ENCODE measurements around the gene ZNF808. TPM values are rescaled to one million over a fixed set of nuclear protein-coding genes. Genes with fewer than 3 reads are reported as not detected.

Gene ZNF808
- total and polyA plus RNA-seq, 2 of the 13 experiments (the other 11 are each of a cell fraction or from before 2014, with no cell fraction given), result 3.0 to 7.4 TPM

DNA sequence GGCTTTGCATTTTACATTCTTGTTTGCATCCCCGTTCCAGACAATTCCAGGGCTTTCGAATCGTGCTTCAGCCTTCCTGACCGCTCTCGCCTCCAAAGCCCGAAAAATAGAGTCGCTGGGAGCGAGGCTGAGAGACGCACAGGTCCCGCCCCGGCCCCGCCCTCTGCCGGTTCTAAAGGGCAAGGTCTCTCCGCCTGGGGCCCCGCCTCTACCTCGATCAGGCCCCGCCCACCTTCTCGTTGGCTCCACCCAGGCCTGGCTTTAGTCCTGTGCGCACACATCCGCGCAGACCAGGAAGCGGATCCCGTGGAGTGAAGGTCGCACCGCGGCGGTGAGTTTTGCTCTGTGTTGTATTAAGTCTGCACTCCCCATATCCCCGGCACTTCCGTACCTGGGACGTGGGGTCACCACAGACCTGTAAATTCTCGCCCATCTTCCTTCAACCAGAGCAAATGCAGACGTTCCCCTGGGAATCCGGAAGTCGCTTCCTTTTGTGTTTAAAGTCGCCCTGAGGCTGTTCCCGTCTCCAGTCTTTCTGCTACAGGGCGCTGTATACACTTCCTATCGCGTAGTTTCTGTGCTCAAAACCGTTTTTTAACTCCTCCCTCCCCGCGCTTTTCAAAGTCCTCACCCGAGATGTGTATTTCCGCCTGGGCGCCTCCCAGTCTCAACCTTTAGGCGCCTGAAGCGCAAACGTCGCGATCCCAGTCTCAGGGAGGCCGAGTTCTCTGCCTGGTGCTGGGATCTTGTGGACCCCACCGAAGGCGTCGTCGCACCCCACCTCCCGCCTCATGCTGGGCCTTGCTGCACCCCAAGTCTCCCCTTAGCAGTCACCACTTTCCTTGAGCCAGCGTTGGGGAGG is 42.8 kb downstream of the ZNF808 start, which contains the start of gene ZNF701 (continued):
- TF ChIP-seq TEAD2 (CRISPR knock-in tag; IDR thresholded peaks at IDR 0.05), result no peak
- no peak for TF ChIP-seq ZBTB42 (CRISPR knock-in tag; IDR thresholded peaks at IDR 0.05)
- no peak for TF ChIP-seq CCDC6 (CRISPR knock-in tag; IDR thresholded peaks at IDR 0.05)
- TF ChIP-seq ZNF839 (CRISPR knock-in tag; IDR thresholded peaks at IDR 0.05; ENCODE audit: borderline replicate concordance), result no peak
- TF ChIP-seq, protein P1, sequence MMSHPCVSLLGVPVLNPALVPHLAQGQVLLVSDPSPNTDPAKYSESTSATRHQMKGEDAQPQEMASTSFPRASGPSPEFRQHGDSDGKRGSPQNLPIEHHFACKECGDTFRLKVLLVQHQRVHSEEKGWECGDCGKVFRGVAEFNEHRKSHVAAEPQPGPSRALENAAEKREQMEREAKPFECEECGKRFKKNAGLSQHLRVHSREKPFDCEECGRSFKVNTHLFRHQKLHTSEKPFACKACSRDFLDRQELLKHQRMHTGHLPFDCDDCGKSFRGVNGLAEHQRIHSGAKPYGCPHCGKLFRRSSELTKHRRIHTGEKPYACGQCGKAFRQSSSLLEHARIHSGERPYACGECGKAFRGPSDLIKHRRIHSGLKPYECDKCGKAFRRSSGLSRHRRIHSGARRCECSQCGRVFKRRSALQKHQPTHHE (CRISPR knock-in tag; IDR thresholded peaks at IDR 0.05; ENCODE audit: borderline replicate concordance), result no peak
- TF ChIP-seq ZNF253 (CRISPR knock-in tag; IDR thresholded peaks at IDR 0.05; ENCODE audit: borderline replicate concordance), result no peak
- peak; percentile 42; the same call in 1 of the 2 replicates for TF ChIP-seq SPEN (CRISPR knock-in tag; IDR thresholded peaks at IDR 0.05; ENCODE audit: low read depth)
- TF ChIP-seq, protein P2, sequence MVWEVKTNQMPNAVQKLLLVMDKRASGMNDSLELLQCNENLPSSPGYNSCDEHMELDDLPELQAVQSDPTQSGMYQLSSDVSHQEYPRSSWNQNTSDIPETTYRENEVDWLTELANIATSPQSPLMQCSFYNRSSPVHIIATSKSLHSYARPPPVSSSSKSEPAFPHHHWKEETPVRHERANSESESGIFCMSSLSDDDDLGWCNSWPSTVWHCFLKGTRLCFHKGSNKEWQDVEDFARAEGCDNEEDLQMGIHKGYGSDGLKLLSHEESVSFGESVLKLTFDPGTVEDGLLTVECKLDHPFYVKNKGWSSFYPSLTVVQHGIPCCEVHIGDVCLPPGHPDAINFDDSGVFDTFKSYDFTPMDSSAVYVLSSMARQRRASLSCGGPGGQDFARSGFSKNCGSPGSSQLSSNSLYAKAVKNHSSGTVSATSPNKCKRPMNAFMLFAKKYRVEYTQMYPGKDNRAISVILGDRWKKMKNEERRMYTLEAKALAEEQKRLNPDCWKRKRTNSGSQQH (CRISPR knock-in tag; IDR thresholded peaks at IDR 0.05; ENCODE audit: low read depth), result no peak
- TF ChIP-seq, protein P3, sequence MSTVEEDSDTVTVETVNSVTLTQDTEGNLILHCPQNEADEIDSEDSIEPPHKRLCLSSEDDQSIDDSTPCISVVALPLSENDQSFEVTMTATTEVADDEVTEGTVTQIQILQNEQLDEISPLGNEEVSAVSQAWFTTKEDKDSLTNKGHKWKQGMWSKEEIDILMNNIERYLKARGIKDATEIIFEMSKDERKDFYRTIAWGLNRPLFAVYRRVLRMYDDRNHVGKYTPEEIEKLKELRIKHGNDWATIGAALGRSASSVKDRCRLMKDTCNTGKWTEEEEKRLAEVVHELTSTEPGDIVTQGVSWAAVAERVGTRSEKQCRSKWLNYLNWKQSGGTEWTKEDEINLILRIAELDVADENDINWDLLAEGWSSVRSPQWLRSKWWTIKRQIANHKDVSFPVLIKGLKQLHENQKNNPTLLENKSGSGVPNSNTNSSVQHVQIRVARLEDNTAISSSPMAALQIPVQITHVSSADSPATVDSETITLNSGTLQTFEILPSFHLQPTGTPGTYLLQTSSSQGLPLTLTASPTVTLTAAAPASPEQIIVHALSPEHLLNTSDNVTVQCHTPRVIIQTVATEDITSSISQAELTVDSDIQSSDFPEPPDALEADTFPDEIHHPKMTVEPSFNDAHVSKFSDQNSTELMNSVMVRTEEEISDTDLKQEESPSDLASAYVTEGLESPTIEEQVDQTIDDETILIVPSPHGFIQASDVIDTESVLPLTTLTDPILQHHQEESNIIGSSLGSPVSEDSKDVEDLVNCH (CRISPR knock-in tag; IDR thresholded peaks at IDR 0.05), result no peak
- TF ChIP-seq, protein P4, sequence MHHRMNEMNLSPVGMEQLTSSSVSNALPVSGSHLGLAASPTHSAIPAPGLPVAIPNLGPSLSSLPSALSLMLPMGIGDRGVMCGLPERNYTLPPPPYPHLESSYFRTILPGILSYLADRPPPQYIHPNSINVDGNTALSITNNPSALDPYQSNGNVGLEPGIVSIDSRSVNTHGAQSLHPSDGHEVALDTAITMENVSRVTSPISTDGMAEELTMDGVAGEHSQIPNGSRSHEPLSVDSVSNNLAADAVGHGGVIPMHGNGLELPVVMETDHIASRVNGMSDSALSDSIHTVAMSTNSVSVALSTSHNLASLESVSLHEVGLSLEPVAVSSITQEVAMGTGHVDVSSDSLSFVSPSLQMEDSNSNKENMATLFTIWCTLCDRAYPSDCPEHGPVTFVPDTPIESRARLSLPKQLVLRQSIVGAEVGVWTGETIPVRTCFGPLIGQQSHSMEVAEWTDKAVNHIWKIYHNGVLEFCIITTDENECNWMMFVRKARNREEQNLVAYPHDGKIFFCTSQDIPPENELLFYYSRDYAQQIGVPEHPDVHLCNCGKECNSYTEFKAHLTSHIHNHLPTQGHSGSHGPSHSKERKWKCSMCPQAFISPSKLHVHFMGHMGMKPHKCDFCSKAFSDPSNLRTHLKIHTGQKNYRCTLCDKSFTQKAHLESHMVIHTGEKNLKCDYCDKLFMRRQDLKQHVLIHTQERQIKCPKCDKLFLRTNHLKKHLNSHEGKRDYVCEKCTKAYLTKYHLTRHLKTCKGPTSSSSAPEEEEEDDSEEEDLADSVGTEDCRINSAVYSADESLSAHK (CRISPR knock-in tag; IDR thresholded peaks at IDR 0.05; ENCODE audit: borderline replicate concordance), result no peak
- TF ChIP-seq GATA4 (IDR thresholded peaks at IDR 0.05; ENCODE audit: borderline replicate concordance, low read depth), result no peak
- TF ChIP-seq, protein P5, sequence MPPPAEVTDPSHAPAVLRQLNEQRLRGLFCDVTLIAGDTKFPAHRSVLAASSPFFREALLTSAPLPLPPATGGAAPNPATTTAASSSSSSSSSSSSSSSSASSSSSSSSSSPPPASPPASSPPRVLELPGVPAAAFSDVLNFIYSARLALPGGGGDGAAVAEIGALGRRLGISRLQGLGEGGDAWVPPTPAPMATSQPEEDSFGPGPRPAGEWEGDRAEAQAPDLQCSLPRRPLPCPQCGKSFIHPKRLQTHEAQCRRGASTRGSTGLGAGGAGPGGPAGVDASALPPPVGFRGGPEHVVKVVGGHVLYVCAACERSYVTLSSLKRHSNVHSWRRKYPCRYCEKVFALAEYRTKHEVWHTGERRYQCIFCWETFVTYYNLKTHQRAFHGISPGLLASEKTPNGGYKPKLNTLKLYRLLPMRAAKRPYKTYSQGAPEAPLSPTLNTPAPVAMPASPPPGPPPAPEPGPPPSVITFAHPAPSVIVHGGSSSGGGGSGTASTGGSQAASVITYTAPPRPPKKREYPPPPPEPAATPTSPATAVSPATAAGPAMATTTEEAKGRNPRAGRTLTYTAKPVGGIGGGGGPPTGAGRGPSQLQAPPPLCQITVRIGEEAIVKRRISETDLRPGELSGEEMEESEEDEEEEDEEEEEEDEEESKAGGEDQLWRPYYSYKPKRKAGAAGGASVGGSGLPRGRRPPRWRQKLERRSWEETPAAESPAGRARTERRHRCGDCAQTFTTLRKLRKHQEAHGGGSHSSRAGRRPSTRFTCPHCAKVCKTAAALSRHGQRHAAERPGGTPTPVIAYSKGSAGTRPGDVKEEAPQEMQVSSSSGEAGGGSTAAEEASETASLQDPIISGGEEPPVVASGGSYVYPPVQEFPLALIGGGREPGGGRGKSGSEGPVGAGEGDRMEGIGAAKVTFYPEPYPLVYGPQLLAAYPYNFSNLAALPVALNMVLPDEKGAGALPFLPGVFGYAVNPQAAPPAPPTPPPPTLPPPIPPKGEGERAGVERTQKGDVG (CRISPR knock-in tag; IDR thresholded peaks at IDR 0.05; ENCODE audit: borderline replicate concordance), result no peak
- TF ChIP-seq CHCHD3 (CRISPR knock-in tag; IDR thresholded peaks at IDR 0.05), result no peak
- no peak for TF ChIP-seq FOXM1 (CRISPR knock-in tag; IDR thresholded peaks at IDR 0.05)
- TF ChIP-seq GPN1 (CRISPR knock-in tag; IDR thresholded peaks at IDR 0.05; ENCODE audit: borderline replicate concordance), result no peak
